Measurements from ENCODE around the gene EBF3. TPM values are rescaled to one million over a fixed set of nuclear protein-coding genes. Genes with fewer than 3 reads are reported as not detected.

EBF3 gene
- total RNA-seq, 1 experiment from 2014 or later = 0.22 TPM

DNA sequence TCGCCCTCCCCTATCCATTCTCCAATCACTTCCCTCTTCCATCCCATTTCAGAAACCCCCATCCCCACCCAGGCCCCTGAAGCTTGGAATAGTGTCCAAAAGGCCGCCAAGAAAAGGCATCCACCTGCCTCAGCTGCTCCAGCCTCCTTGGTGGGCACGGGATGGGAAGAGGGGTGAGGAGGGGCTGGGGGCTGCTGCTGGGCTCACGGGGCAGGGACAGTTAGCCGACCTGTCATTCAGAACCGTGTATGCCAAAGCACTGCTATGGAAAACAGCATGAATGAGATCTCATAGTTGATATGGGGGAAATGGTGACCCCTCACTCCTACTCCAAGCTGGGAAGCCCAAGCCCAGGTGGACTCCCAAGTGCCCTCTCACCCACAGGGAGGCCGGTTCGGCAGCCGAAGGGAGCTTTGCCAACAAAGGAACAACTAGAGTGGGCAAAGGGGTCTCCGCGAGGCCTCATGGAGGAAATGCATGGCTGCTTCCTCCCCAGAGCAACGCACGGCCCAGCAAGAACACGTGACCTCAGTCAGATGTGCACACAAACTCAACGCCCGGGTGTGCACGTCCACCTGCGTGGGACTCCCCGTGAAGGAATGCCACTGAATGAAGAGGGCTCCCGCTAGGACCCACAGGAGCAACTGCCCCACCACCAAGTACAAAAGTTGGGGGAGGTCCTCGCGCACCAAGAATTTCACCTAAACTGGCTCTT, 52.5 kb downstream of the EBF3 start:
- Histone ChIP-seq H3K56ac (ENCODE audit: insufficient read length, low read depth, low read length) (no peak overlapping the region), H2BK15ac (ENCODE audit: low read depth, low read length) (no peak overlapping the region), H2BK5ac (ENCODE audit: insufficient read length, low read length) (no peak overlapping the region), H4K91ac (ENCODE audit: insufficient read length, low read depth, low read length) (no peak overlapping the region), H4K20me1 (ENCODE audit: control insufficient read depth, insufficient read depth, insufficient read length) (peaks cover 5% of the 10 kb centered on the region), H3K14ac (ENCODE audit: insufficient read depth, low read length) (no peak overlapping the region), H2BK12ac (ENCODE audit: insufficient read length, low read depth, low read length) (no peak overlapping the region), H2BK120ac (ENCODE audit: low read depth, low read length, poor library complexity, severe bottlenecking) (no peak overlapping the region), H3K23ac (ENCODE audit: insufficient read length, low read depth, low read length) (no peak overlapping the region), H3K18ac (ENCODE audit: insufficient read length, low read depth, low read length) (no peak overlapping the region), H3K9ac (ENCODE audit: extremely low read depth, insufficient read length, low read length) (no peak overlapping the region), H3K23me2 (ENCODE audit: insufficient read length, low read depth, low read length, poor library complexity, severe bottlenecking) (no peaks in the 10 kb centered on the region), H3K4me2 (ENCODE audit: insufficient read depth, insufficient read length, low read length) (no peak overlapping the region), H3T11ph (ENCODE audit: low read length) (no peak overlapping the region), H3K27ac (ENCODE audit: insufficient read length, low read depth, low read length) (no peak overlapping the region), H2BK20ac (ENCODE audit: low read depth, low read length, poor library complexity, severe bottlenecking) (no peak overlapping the region), H3K79me2 (ENCODE audit: insufficient read depth, low read length) (no peaks in the 10 kb centered on the region), H3K79me1 (ENCODE audit: insufficient read depth, low read depth, low read length, poor library complexity, severe bottlenecking) (no peaks in the 10 kb centered on the region), H4K8ac (replicated peaks; ENCODE audit: insufficient read length, low read depth, low read length) (no peak overlapping the region), H4K5ac (ENCODE audit: insufficient read length, low read depth, low read length) (no peak overlapping the region), H3K27me3 (ENCODE audit: insufficient read depth, low read length) (no peaks in the 10 kb centered on the region), H3K4me1 (ENCODE audit: insufficient read depth, low read length) (no peaks in the 10 kb centered on the region), H2AFZ (ENCODE audit: low read length) (no peak overlapping the region), H3K4ac (ENCODE audit: low read depth, low read length) (no peak overlapping the region), H3K9me3 (ENCODE audit: control insufficient read depth, low read depth, low read length) (no peaks in the 10 kb centered on the region), H2AK5ac (ENCODE audit: insufficient read length, low read length) (no peak overlapping the region)
- Mint-ChIP-seq H3K27ac (no peak overlapping the region), H3K4me3 (no peak overlapping the region), H3K9me3 (no peaks in the 10 kb centered on the region; a peak in 1 of 5 replicates), H3K36me3 (ENCODE audit: insufficient read depth in 1 of 3, low read depth in 3 of 3) (no peaks in the 10 kb centered on the region), H3K27me3 (ENCODE audit: low read depth) (no peaks in the 10 kb centered on the region), H3K4me1 (peaks cover 19 to 21% of the 10 kb centered on the region in 2 experiments)
- no CpG with 5 or more reads among the region's 22 CpGs for WGBS (ENCODE audit: extremely low coverage, insufficient read length, low lambda C conversion rate)
- DNase-seq = no peak
- TF ChIP-seq, protein P1, sequence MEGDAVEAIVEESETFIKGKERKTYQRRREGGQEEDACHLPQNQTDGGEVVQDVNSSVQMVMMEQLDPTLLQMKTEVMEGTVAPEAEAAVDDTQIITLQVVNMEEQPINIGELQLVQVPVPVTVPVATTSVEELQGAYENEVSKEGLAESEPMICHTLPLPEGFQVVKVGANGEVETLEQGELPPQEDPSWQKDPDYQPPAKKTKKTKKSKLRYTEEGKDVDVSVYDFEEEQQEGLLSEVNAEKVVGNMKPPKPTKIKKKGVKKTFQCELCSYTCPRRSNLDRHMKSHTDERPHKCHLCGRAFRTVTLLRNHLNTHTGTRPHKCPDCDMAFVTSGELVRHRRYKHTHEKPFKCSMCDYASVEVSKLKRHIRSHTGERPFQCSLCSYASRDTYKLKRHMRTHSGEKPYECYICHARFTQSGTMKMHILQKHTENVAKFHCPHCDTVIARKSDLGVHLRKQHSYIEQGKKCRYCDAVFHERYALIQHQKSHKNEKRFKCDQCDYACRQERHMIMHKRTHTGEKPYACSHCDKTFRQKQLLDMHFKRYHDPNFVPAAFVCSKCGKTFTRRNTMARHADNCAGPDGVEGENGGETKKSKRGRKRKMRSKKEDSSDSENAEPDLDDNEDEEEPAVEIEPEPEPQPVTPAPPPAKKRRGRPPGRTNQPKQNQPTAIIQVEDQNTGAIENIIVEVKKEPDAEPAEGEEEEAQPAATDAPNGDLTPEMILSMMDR (conservative IDR thresholded peaks at IDR 0.05) = no peak
